Measurements from ENCODE around the gene GUCY1A2. TPM values are rescaled to one million over a fixed set of nuclear protein-coding genes. Genes with fewer than 3 reads are reported as not detected.

GUCY1A2 gene
- total RNA-seq, 1 donor from 2014 or later = 10.6 TPM

DNA sequence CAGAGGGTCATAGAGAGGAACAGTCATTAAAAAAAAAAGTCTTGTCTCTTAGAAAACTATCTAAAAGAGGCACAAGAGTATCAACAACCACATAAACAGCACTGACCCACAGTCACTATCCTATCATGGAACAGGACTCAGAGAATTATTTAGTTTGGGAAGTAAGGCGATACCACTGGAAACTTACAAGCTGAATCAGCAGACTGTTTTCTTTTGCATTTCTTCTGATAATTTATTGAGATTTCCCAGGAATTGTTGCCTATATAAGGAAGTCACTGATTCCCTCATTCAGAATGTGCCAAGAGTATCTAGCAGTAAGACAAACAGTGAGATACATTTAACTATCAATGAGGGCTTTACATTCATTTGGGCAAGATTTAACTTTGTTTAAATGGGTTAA is 304.1 kb downstream of the GUCY1A2 start:
- intact Hi-C loops (cut with DNase I) = no loop called here
- DNase-seq = no peak

DNA sequence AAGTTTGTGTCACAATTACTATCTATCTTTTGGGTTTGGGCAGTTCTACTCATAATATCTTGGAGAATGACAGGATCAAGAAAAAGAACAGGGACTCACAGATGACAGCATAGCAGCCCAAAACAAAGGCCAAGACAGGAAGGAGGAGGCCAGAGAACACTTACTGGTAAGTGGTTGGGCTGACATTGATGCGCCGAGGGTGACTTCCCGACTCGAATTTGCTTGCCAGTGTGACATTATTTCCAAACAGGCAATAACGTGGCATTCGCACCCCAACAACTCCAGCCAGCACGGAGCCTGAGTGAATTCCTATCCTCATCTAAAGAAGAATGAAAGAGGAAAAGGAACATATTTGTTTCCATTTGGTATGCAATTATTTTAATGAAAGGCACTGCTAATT is 309.9 kb downstream of the GUCY1A2 start:
- DNase-seq (no peak), ATAC-seq (ENCODE audit: poor library complexity) (no peak)
- intact Hi-C loops (cut with DNase I) = no loop called here

More for the DNA sequence above, 304.1 kb downstream of the GUCY1A2 start:
- no peak for ATAC-seq (ENCODE audit: poor library complexity)

DNA sequence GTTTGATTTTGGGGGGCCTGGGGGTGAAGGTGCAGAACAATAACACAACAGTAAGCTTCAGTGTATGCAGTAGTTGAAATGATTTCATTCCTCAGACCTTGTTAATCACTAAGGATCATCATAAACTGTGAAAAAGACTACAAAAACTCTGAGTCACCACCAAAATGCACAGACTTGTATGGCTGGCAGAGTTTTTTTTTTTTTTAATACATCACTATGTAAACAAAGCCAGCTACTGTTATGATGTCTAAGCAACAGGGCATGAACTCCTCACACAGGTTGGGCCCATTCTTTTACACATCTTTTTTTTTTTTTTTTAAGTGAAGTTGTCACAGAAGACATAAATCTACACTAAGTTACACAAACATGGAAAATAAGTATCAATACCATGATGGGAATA is 311.9 kb downstream of the GUCY1A2 start:
- DNase-seq = no peak
- no peak for ATAC-seq (ENCODE audit: poor library complexity)
- intact Hi-C loops (cut with DNase I) = no loop called here

GRCh38 chr11:106702805-106703204 is 315.5 kb downstream of the GUCY1A2 start:
- intact Hi-C loops (cut with DNase I) = no loop called here
- DNase-seq (no peak), ATAC-seq (ENCODE audit: poor library complexity) (no peak)

GRCh38 chr11:106697058-106697457 is 321.2 kb downstream of the GUCY1A2 start:
- ATAC-seq (ENCODE audit: poor library complexity) = no peak
- DNase-seq = no peak
- intact Hi-C loops (cut with DNase I) = no loop called here

DNA sequence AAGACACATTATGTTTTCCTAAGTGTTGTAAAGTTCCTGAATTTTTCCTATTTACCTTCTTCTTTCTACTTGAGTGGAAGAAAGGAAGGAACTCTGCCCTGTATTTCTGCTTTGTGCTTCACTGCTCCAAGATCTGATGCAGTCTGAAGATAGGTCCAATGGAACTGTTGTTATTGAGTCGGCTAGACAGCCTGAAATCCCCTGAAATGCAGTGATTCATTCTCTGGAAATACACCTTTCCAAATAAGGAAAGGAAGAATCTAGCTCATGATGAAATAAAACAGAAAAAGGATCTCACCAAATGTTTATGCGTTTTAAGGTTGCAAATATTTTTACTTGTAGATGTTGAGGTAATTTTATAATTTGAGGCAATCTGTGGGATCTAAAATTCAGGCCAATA is 322.8 kb downstream of the GUCY1A2 start:
- intact Hi-C loops (cut with DNase I) = no loop called here
- DNase-seq (no peak), ATAC-seq (ENCODE audit: poor library complexity) (no peak)

DNA sequence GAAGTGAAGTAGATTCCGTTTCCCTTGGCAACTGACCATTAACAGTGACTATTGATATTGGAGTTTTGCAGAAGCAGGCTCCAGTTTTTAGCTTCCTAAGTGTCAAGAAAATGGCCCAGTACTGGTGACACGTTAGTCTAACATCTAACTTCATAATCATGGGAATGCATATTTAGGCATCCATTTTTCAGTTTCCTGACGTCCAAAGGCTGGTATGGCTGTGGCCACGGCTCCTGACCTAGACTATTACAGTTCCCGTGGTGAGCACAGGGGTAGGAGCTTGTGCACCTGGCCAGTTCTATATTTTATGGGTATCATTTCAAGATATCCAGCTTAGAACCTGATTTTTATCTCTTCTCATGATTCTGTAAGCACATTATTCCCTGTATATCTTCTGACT is 323.8 kb downstream of the GUCY1A2 start:
- ATAC-seq (ENCODE audit: poor library complexity) = no peak
- DNase-seq = no peak
- intact Hi-C loops (cut with DNase I) = no loop called here

DNA sequence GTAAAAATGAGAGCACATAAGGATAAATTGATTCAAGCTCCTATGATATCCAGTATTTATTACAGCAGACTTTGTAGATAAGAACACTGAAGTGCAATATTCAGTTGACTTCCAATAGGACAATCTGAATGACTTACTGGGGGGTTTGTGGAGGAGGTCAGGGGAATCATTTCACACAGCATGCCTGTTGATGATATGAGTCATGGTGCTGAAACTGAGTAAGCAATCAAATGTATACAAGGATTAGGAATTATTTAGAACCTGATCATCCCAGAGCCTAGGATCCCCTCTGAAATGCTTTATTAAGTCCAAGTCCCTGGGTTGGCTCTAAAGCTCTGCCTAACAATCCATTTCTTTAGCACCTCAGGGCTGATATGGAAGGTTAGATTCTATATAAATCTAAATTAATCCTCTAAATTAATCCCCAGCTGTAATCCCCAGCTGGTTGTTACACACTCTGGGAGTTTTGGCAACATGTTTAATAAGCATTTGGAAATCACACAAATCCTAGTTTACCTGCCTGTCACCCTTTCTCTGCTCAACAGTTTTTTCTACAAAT is 326.4 kb downstream of the GUCY1A2 start:
- intact Hi-C loops (cut with DNase I) = no loop called here
- DNase-seq (no peak), ATAC-seq (ENCODE audit: poor library complexity) (no peak)

DNA sequence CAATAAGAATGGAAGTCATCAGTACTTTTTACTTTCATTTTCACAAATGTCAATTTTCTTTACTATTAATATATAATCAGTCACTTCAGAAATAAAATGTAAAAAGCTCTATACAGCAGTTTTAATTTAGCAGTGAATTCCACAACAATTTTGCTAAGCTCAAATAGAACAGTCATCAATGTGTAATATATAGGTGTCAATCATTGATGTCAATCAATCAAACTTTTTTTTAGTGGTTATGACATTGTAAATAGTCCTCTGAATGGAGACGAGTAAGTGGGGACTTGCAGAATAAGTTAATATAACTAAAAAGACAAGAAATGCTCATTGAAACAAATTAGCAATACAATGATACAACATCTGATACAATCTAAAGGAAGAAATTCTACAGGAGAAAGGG is 327.4 kb downstream of the GUCY1A2 start:
- ATAC-seq (ENCODE audit: poor library complexity) (no peak), DNase-seq (no peak)
- intact Hi-C loops (cut with DNase I) = no loop called here

- intact Hi-C loops (cut with DNase I) = no loop called here
- ATAC-seq (ENCODE audit: poor library complexity) (no peak), DNase-seq (no peak)
These were observed 333.3 kb downstream of the GUCY1A2 start for GRCh38 chr11:106684944-106685343.

DNA sequence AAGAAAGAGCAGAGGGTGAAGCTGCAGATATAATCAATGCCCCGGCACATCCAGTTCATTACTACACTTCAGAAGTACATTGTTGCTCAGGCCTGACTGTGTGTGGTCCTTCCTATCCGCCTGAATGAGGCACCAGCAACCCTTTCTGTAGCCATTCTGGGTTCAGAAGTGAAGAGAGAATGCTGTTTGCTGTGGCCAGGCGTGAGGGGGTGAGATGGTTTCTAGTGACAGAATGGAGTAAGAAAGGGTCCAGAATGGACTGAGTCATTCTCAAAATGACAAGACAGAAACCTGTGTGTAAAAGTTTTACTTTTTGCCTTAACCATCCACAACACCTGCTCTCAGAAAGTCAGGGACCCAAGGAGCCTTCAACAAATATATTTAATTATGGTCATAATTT is 334.8 kb downstream of the GUCY1A2 start:
- DNase-seq (no peak), ATAC-seq (ENCODE audit: poor library complexity) (no peak)
- intact Hi-C loops (cut with DNase I) = no loop called here

- DNase-seq (no peak), ATAC-seq (ENCODE audit: poor library complexity) (no peak)
- intact Hi-C loops (cut with DNase I) = no loop called here
These were observed 336.8 kb downstream of the GUCY1A2 start for GRCh38 chr11:106681435-106681834.

GRCh38 chr11:106679581-106679980 is 338.7 kb downstream of the GUCY1A2 start:
- ATAC-seq (ENCODE audit: poor library complexity) (no peak), DNase-seq (no peak)
- intact Hi-C loops (cut with DNase I) = no loop called here

DNA sequence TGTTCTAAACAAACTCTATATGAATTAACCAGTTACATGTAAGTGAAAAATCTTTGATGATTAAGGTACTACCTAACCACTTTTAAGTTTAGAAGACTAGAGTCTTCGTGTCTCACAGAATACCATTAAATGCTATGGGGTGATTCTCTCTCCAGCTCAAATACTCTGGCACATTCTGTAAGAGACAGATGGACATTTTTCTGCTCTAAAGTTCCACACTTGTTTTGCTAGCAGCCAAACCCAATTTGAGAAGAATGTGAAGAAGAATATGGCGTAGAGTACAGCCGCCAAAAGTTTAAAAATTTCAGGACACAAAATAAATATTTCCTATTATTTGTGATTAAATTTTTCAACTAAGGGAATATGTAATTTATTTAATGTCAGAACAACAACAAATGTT is 339.1 kb downstream of the GUCY1A2 start:
- no peak for DNase-seq
- no peak for ATAC-seq (ENCODE audit: poor library complexity)
- intact Hi-C loops (cut with DNase I) = no loop called here

- DNase-seq (no peak), ATAC-seq (ENCODE audit: poor library complexity) (no peak)
- intact Hi-C loops (cut with DNase I) = no loop called here
These were observed 348.2 kb downstream of the GUCY1A2 start for GRCh38 chr11:106670069-106670468.

DNA sequence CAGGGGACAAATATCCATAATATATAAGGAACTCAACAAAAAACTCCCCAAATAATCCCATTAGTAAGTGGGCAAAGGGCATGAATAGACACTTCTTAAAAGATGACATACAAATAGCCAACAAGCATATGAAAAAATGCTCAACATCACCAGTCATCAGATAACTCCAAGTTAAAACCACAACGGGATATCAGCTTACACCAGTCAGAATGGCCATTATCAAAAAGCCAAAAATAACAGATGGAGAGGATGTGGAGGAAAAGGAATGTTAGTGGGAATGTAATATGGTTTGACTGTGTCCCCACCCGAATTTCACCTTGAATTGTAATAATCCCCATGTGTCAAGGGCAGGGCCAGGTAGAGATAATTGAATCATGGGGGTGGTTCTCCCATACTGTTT is 350.1 kb downstream of the GUCY1A2 start:
- intact Hi-C loops (cut with DNase I) = no loop called here
- no peak for DNase-seq
- ATAC-seq (ENCODE audit: poor library complexity) = no peak

DNA sequence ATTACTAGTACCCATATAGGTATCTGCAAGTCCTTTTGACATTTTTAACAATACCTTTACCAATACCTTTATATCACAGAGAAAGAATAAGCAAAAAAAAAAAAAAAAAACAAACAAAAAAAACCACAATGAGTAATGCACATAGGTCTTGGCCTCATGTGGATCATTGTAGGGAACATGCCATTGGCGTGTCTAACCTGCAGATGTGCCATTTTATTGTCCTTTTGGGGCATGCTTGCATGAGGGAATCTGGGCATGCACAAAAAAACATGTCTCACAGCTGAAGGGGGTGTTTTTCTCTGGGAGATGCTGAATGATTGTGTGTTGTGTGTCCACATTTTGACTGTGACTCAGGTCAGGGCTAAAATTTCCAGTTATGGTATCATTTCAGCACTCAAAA is 361.6 kb downstream of the GUCY1A2 start:
- no peak for ATAC-seq (ENCODE audit: poor library complexity)
- no peak for DNase-seq
- intact Hi-C loops (cut with DNase I) = no loop called here

GRCh38 chr11:106644824-106645223 is 373.5 kb downstream of the GUCY1A2 start:
- ATAC-seq (ENCODE audit: poor library complexity) = no peak
- no peak for DNase-seq
- intact Hi-C loops (cut with DNase I) = no loop called here

DNA sequence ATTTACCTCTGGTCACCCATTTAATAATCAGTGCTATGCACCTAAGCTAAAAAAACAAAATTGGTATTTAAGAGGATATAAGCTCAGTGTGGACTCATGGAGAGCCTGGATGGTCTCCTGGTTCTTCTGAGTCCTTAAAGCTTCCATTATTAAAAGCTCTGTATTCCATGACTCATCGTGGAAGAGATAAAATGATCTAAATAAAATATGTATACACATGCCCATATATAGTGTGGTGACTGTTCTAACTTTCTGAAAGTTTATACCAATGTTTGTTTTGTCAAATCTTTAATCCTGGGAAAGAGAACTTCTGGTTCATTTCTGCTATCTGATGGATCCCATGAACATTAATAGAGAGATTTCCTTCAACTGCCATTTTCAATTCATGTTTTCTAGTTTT is 375.9 kb downstream of the GUCY1A2 start:
- ATAC-seq (ENCODE audit: poor library complexity) (no peak), DNase-seq (no peak)
- intact Hi-C loops (cut with DNase I) = no loop called here

DNA sequence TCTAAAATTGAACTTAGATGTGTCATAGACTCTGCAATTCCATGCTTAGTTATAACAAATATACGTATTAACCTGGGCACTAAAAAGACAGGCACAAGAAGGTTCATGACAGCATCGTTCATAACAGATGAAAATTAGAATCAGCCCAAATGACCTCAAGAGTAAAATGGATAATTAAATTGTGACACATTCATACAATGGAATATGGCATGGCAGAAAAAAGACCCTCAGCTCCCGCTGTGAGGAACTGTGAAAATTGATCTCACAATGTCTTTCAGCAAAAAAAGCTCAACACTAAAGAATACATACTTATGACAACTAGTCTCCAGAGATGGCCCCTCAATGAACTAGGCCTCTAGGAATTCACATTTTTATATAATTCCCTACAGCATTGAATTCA is 386.0 kb downstream of the GUCY1A2 start:
- intact Hi-C loops (cut with DNase I) = no loop called here
- DNase-seq = no peak
- ATAC-seq (ENCODE audit: poor library complexity) = no peak

DNA sequence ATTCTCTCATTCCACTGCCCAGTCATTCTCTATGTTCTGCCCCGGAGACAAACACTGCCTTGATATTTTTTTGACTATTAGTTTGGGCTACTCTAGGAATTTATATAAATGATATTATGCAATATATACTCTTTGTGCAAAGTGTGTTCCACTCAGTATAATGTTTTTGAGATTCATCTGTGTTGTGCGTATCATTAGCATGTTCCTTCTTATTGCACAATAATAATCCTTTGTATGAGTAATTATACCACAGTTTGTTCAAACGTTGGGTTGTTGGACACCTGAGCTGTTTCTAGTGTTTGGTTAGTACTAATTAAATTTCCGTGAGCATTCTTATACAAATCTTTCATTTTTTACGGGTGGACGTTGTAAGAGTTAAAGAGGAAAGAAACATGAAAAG is 390.6 kb downstream of the GUCY1A2 start:
- intact Hi-C loops (cut with DNase I) = no loop called here
- ATAC-seq (ENCODE audit: poor library complexity) (no peak), DNase-seq (no peak)

- ATAC-seq (ENCODE audit: poor library complexity) (no peak), DNase-seq (no peak)
- intact Hi-C loops (cut with DNase I) = no loop called here
These were observed 392.7 kb downstream of the GUCY1A2 start for GRCh38 chr11:106625566-106625965.
